ENCODE data around the gene SLC17A2. TPM values are rescaled to one million over a fixed set of nuclear protein-coding genes. Genes with fewer than 3 reads are reported as not detected.

The SLC17A2 gene
- total and polyA plus RNA-seq, 2 of the 13 experiments (the other 11 are each of a cell fraction or from before 2014, with no cell fraction given), result 11.2 to 32.4 TPM

- TF ChIP-seq, protein P1, sequence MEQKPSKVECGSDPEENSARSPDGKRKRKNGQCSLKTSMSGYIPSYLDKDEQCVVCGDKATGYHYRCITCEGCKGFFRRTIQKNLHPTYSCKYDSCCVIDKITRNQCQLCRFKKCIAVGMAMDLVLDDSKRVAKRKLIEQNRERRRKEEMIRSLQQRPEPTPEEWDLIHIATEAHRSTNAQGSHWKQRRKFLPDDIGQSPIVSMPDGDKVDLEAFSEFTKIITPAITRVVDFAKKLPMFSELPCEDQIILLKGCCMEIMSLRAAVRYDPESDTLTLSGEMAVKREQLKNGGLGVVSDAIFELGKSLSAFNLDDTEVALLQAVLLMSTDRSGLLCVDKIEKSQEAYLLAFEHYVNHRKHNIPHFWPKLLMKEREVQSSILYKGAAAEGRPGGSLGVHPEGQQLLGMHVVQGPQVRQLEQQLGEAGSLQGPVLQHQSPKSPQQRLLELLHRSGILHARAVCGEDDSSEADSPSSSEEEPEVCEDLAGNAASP (CRISPR knock-in tag; IDR thresholded peaks at IDR 0.05; ENCODE audit: borderline replicate concordance), result peak; percentile 93
- TF ChIP-seq, protein P2, sequence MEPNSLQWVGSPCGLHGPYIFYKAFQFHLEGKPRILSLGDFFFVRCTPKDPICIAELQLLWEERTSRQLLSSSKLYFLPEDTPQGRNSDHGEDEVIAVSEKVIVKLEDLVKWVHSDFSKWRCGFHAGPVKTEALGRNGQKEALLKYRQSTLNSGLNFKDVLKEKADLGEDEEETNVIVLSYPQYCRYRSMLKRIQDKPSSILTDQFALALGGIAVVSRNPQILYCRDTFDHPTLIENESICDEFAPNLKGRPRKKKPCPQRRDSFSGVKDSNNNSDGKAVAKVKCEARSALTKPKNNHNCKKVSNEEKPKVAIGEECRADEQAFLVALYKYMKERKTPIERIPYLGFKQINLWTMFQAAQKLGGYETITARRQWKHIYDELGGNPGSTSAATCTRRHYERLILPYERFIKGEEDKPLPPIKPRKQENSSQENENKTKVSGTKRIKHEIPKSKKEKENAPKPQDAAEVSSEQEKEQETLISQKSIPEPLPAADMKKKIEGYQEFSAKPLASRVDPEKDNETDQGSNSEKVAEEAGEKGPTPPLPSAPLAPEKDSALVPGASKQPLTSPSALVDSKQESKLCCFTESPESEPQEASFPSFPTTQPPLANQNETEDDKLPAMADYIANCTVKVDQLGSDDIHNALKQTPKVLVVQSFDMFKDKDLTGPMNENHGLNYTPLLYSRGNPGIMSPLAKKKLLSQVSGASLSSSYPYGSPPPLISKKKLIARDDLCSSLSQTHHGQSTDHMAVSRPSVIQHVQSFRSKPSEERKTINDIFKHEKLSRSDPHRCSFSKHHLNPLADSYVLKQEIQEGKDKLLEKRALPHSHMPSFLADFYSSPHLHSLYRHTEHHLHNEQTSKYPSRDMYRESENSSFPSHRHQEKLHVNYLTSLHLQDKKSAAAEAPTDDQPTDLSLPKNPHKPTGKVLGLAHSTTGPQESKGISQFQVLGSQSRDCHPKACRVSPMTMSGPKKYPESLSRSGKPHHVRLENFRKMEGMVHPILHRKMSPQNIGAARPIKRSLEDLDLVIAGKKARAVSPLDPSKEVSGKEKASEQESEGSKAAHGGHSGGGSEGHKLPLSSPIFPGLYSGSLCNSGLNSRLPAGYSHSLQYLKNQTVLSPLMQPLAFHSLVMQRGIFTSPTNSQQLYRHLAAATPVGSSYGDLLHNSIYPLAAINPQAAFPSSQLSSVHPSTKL (CRISPR knock-in tag; IDR thresholded peaks at IDR 0.05), result peak; percentile 100
- peak; percentile 78 for TF ChIP-seq TEAD3 (CRISPR knock-in tag; optimal IDR thresholded peaks at IDR 0.05; ENCODE audit: borderline replicate concordance)
- TF ChIP-seq ATF2 (CRISPR knock-in tag; IDR thresholded peaks at IDR 0.05), result peak; percentile 80
- TF ChIP-seq ZNF800 (CRISPR knock-in tag; IDR thresholded peaks at IDR 0.05), result peak; percentile 73
- TF ChIP-seq ZFP36 (IDR thresholded peaks at IDR 0.05; ENCODE audit: borderline replicate concordance, low read depth, low read length, partially characterized antibody), result no peak
- TF ChIP-seq GABPA (IDR thresholded peaks at IDR 0.05; ENCODE audit: low read depth, low read length), result no peak
- peak; percentile 18; the same call in 1 of the 2 replicates for TF ChIP-seq GABPA (CRISPR knock-in tag; IDR thresholded peaks at IDR 0.05; ENCODE audit: low read depth)
- TF ChIP-seq FOXO1 (CRISPR knock-in tag; IDR thresholded peaks at IDR 0.05), result peak; percentile 88
- TF ChIP-seq ARNTL (CRISPR knock-in tag; IDR thresholded peaks at IDR 0.05), result no peak
- TF ChIP-seq, protein P3, sequence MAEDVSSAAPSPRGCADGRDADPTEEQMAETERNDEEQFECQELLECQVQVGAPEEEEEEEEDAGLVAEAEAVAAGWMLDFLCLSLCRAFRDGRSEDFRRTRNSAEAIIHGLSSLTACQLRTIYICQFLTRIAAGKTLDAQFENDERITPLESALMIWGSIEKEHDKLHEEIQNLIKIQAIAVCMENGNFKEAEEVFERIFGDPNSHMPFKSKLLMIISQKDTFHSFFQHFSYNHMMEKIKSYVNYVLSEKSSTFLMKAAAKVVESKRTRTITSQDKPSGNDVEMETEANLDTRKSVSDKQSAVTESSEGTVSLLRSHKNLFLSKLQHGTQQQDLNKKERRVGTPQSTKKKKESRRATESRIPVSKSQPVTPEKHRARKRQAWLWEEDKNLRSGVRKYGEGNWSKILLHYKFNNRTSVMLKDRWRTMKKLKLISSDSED (CRISPR knock-in tag; IDR thresholded peaks at IDR 0.05), result no peak
- peak; percentile 90; the same call in 1 of the 2 replicates for TF ChIP-seq SOX5 (CRISPR knock-in tag; IDR thresholded peaks at IDR 0.05; ENCODE audit: borderline replicate concordance)
- TF ChIP-seq TRIM24 (CRISPR knock-in tag; IDR thresholded peaks at IDR 0.05), result peak; percentile 76; the same call in 1 of the 2 replicates
- peak; percentile 85 for TF ChIP-seq RARA (CRISPR knock-in tag; IDR thresholded peaks at IDR 0.05)
- no peak for TF ChIP-seq MAFG (CRISPR knock-in tag; IDR thresholded peaks at IDR 0.05)
- peak; percentile 93 for TF ChIP-seq ZNF614 (CRISPR knock-in tag; IDR thresholded peaks at IDR 0.05; ENCODE audit: borderline replicate concordance)
- peak; percentile 85; the same call in 1 of the 2 replicates for TF ChIP-seq ZNF816 (CRISPR knock-in tag; IDR thresholded peaks at IDR 0.05; ENCODE audit: borderline replicate concordance)
- peak; percentile 53 for TF ChIP-seq KMT2B (CRISPR knock-in tag; IDR thresholded peaks at IDR 0.05)
- TF ChIP-seq SIX4 (CRISPR knock-in tag; IDR thresholded peaks at IDR 0.05), result peak; percentile 88
- peak; percentile 16; the same call in 1 of the 2 replicates for TF ChIP-seq SNAPC2 (CRISPR knock-in tag; IDR thresholded peaks at IDR 0.05)
- no peak for TF ChIP-seq CBFB (CRISPR knock-in tag; IDR thresholded peaks at IDR 0.05)
Observed at GRCh38 chr6:25928562-25929324, 1.7 kb downstream of the SLC17A2 start (continued).
